Mesenchymal stem cell (in vitro differentiated cells and primary cell): ENCODE data around the gene ANKS1A.

Source experiments
- DNase-seq: peaks from one replicate; pipeline ENCODE4 v3.0.0-alpha.2; 2013
- H2AFZ ChIP-seq: one replicate; pipeline ENCODE4 v1.6.1; 2013; ENCODE audit warnings: low read depth, mild to moderate bottlenecking, control low read depth, inconsistent platforms, low read length, moderate library complexity
- H2AK5ac ChIP-seq: 2 replicates; pipeline ENCODE4 v1.6.1; 2013; ENCODE audit warnings: low read length, moderate library complexity, mild to moderate bottlenecking, inconsistent platforms; ENCODE audit not compliant: severe bottlenecking
- H2BK120ac ChIP-seq: one replicate; pipeline ENCODE4 v1.6.1; 2013; ENCODE audit warnings: low read depth, mild to moderate bottlenecking, inconsistent platforms, low read length, moderate library complexity
- H2BK12ac ChIP-seq, 2 experiments: one replicate each; pipeline ENCODE4 v1.6.1; 2013; ENCODE audit warnings: inconsistent platforms in 2 of 2, low read length in 2 of 2, mild to moderate bottlenecking in 2 of 2, moderate library complexity in 2 of 2, control low read depth in 1 of 2
- H2BK15ac ChIP-seq: one replicate; pipeline ENCODE4 v1.6.1; 2013; ENCODE audit warnings: mild to moderate bottlenecking, low read depth, inconsistent platforms; ENCODE audit not compliant: poor library complexity, severe bottlenecking
- H2BK5ac ChIP-seq: 2 replicates; pipeline ENCODE4 v1.6.1; 2013; ENCODE audit warnings: low read depth, mild to moderate bottlenecking, low read length, control low read depth, inconsistent platforms; ENCODE audit not compliant: poor library complexity, severe bottlenecking
- H3K14ac ChIP-seq, 2 experiments: one replicate each; pipeline ENCODE4 v1.6.1; 2013; ENCODE audit warnings: inconsistent platforms in 2 of 2, low read length in 2 of 2, control low read depth in 1 of 2, mild to moderate bottlenecking in 1 of 2, moderate library complexity in 1 of 2
- H3K18ac ChIP-seq, 2 experiments: one replicate each; pipeline ENCODE4 v1.6.1; 2013; ENCODE audit warnings: inconsistent platforms in 2 of 2, low read length in 2 of 2, control low read depth in 1 of 2, low read depth in 1 of 2, mild to moderate bottlenecking in 1 of 2
- H3K23ac ChIP-seq, 2 experiments: one replicate each; pipeline ENCODE4 v1.6.1; 2013; ENCODE audit warnings: inconsistent platforms in 2 of 2, low read length in 2 of 2, mild to moderate bottlenecking in 2 of 2, moderate library complexity in 2 of 2, control low read depth in 1 of 2
- H3K27ac ChIP-seq: 2 replicates; pipeline ENCODE4 v1.5.1; 2013; ENCODE audit warnings: mild to moderate bottlenecking, moderate library complexity, low read length, control low read depth, inconsistent platforms; ENCODE audit not compliant: poor library complexity, severe bottlenecking
- H3K27me3 ChIP-seq, 2 experiments: 2 replicates each; pipeline versions ENCODE4 v1.6.1 to v1.7.0; 2013; ENCODE audit warnings: low read length in 2 of 2, mild to moderate bottlenecking in 2 of 2, moderate library complexity in 2 of 2, control low read depth in 1 of 2, inconsistent platforms in 1 of 2; ENCODE audit not compliant: control insufficient read depth in 1 of 2, insufficient read depth in 1 of 2
- H3K36me3 ChIP-seq, 2 experiments: 2 replicates each; pipeline versions ENCODE4 v1.6.1 to v1.7.0; 2013; ENCODE audit warnings: low read length in 2 of 2, control low read depth in 1 of 2, inconsistent platforms in 1 of 2, low read depth in 1 of 2, mild to moderate bottlenecking in 1 of 2; ENCODE audit not compliant: insufficient read depth in 2 of 2, control insufficient read depth in 1 of 2
- H3K4ac ChIP-seq, 2 experiments: one replicate each; pipeline ENCODE4 v1.6.1; 2013; ENCODE audit warnings: inconsistent platforms in 2 of 2, low read length in 2 of 2, mild to moderate bottlenecking in 2 of 2, moderate library complexity in 2 of 2, control low read depth in 1 of 2, low read depth in 1 of 2
- H3K4me1 ChIP-seq: 2 replicates; pipeline ENCODE4 v1.6.1; 2013; ENCODE audit warnings: low read depth, low read length, control low read depth; ENCODE audit not compliant: control insufficient read depth, insufficient read depth
- H3K4me2 ChIP-seq: 2 replicates; pipeline ENCODE4 v1.6.1; 2013; ENCODE audit warnings: low read length, mild to moderate bottlenecking, inconsistent platforms; ENCODE audit not compliant: poor library complexity, severe bottlenecking
- H3K4me3 ChIP-seq, 2 experiments: 2 replicates each; pipeline versions ENCODE4 v1.5.1 to v1.7.0; 2013; ENCODE audit warnings: low read length in 2 of 2, mild to moderate bottlenecking in 2 of 2, control low read depth in 1 of 2, low read depth in 1 of 2; ENCODE audit not compliant: insufficient read depth in 1 of 2
- H3K79me1 ChIP-seq: replicated peaks from 2 replicates; pipeline ENCODE4 v1.6.1; 2013; ENCODE audit warnings: mild to moderate bottlenecking, control low read depth, low read length, inconsistent platforms; ENCODE audit not compliant: poor library complexity, severe bottlenecking
- H3K9ac ChIP-seq: 2 replicates; pipeline ENCODE4 v1.7.0; 2013; ENCODE audit warnings: mild to moderate bottlenecking, low read length, moderate library complexity
- H3K9me3 ChIP-seq: 2 replicates; pipeline ENCODE4 v1.7.0; 2013; ENCODE audit warnings: mild to moderate bottlenecking, low read length; ENCODE audit not compliant: control insufficient read depth
- H4K8ac ChIP-seq: one replicate; pipeline ENCODE4 v1.6.1; 2013; ENCODE audit warnings: inconsistent platforms, mild to moderate bottlenecking, low read length, moderate library complexity
- H4K91ac ChIP-seq: one replicate; pipeline ENCODE4 v1.6.1; 2013; ENCODE audit warnings: mild to moderate bottlenecking, low read length, inconsistent platforms
- WGBS: methylation state at CpG from one replicate; pipeline ENCODE4 v1.1.7; 2013; ENCODE audit warnings: mixed read lengths; 5-methylcytosine and 5-hydroxymethylcytosine counted together

ANKS1A gene

GRCh38 chr6:34959224-34959623 is 70.2 kb downstream of the ANKS1A start:
- Histone ChIP-seq H3K36me3 (no peaks in the 10 kb centered on the region), H3K23ac (no peak overlapping the region), H3K9me3 (no peaks in the 10 kb centered on the region), H3K4me1 (no peaks in the 10 kb centered on the region), H4K8ac (no peak overlapping the region), H3K18ac (no peak overlapping the region), H2BK5ac (no peak overlapping the region), H3K4me2 (no peak overlapping the region), H3K14ac (no peak overlapping the region), H3K4ac (no peak overlapping the region), H2BK120ac (no peak overlapping the region), H2BK12ac (no peak overlapping the region), H3K27me3 (no peaks in the 10 kb centered on the region), H3K27ac (no peak overlapping the region), H2AK5ac (no peak overlapping the region), H3K4me3 (no peak overlapping the region), H2BK15ac (no peak overlapping the region), H2AFZ (no peak overlapping the region), H3K9ac (no peak overlapping the region), H3K79me1 (peaks cover 25% of the 10 kb centered on the region), H4K91ac (no peak overlapping the region)
- DNase-seq, result no peak

- Histone ChIP-seq H3K14ac (no peak overlapping the region), H3K79me1 (peaks cover 25% of the 10 kb centered on the region), H2BK15ac (no peak overlapping the region), H3K9ac (no peak overlapping the region), H2AFZ (no peak overlapping the region), H3K27me3 (no peaks in the 10 kb centered on the region), H4K8ac (no peak overlapping the region), H3K27ac (no peak overlapping the region), H2AK5ac (no peak overlapping the region), H3K36me3 (no peaks in the 10 kb centered on the region), H2BK120ac (no peak overlapping the region), H3K9me3 (no peaks in the 10 kb centered on the region), H3K23ac (no peak overlapping the region), H2BK5ac (no peak overlapping the region), H4K91ac (no peak overlapping the region), H3K4me3 (no peak overlapping the region), H3K4me2 (no peak overlapping the region), H3K4me1 (no peaks in the 10 kb centered on the region), H2BK12ac (no peak overlapping the region), H3K4ac (no peak overlapping the region), H3K18ac (no peak overlapping the region)
- 86% methylated on average over 2 of the region's 2 CpGs for WGBS
- DNase-seq, result no peak
Measured at GRCh38 chr6:34961082-34961481, 72.0 kb downstream of the ANKS1A start.

- Histone ChIP-seq H2BK12ac (no peak overlapping the region), H3K9me3 (no peaks in the 10 kb centered on the region), H3K4me1 (no peaks in the 10 kb centered on the region), H2BK5ac (no peak overlapping the region), H2AFZ (no peak overlapping the region), H3K9ac (no peak overlapping the region), H3K18ac (no peak overlapping the region), H3K23ac (no peak overlapping the region), H3K4me3 (no peak overlapping the region), H4K8ac (no peak overlapping the region), H3K79me1 (peaks cover 25% of the 10 kb centered on the region), H3K36me3 (no peaks in the 10 kb centered on the region), H3K27me3 (no peaks in the 10 kb centered on the region), H3K4me2 (no peak overlapping the region), H4K91ac (no peak overlapping the region), H2BK15ac (no peak overlapping the region), H2BK120ac (no peak overlapping the region), H3K14ac (no peak overlapping the region), H3K4ac (no peak overlapping the region), H3K27ac (no peak overlapping the region), H2AK5ac (no peak overlapping the region)
- WGBS, result 94% methylated on average over 7 of the region's 7 CpGs
- DNase-seq, result no peak
Measured at GRCh38 chr6:34961574-34961973, 72.5 kb downstream of the ANKS1A start.

- no peak overlapping the region for H2BK5ac ChIP-seq
- no peak overlapping the region for H3K4me3 ChIP-seq
- H3K23ac ChIP-seq, result no peak overlapping the region
- no peaks in the 10 kb centered on the region for H3K36me3 ChIP-seq
- H2BK12ac ChIP-seq, result no peak overlapping the region
- no peaks in the 10 kb centered on the region for H3K9me3 ChIP-seq
- no peaks in the 10 kb centered on the region for H3K4me1 ChIP-seq
- no peak for DNase-seq
- no CpG with 5 or more reads among the region's 3 CpGs for WGBS
- peak overlapping the region; percentile 59 for H3K9ac ChIP-seq
- no peak overlapping the region for H2BK120ac ChIP-seq
- H3K4ac ChIP-seq, result no peak overlapping the region
- H3K79me1 ChIP-seq, result peaks cover 18% of the 10 kb centered on the region
- H3K14ac ChIP-seq, result no peak overlapping the region
- H2AK5ac ChIP-seq, result no peak overlapping the region
- H4K8ac ChIP-seq, result no peak overlapping the region
- H3K18ac ChIP-seq, result no peak overlapping the region
- no peak overlapping the region for H4K91ac ChIP-seq
- no peak overlapping the region for H3K4me2 ChIP-seq
- H3K27ac ChIP-seq, result no peak overlapping the region
- H2BK15ac ChIP-seq, result no peak overlapping the region
- H2AFZ ChIP-seq, result no peak overlapping the region
- H3K27me3 ChIP-seq, result no peaks in the 10 kb centered on the region
Measured at GRCh38 chr6:34964564-34964963, 75.5 kb downstream of the ANKS1A start.
